Loucy (cell line): ENCODE results near the gene TMEM270.

Source experiments
- CTCF ChIP-seq: fragments of 200-600 bp; sonication (generic); conservative IDR thresholded peaks from 2 replicates; pipeline ENCODE4 v1.5.1; 2014; ENCODE audit warnings: mild to moderate bottlenecking, antibody characterized with exemption, low read length
- EZH2phosphoT487 ChIP-seq: fragments of 200-600 bp; IDR thresholded peaks from 2 replicates; pipeline ENCODE4 v1.6.1; 2018; ENCODE audit warnings: antibody characterized with exemption, mild to moderate bottlenecking, moderate library complexity, borderline replicate concordance

- TF ChIP-seq EZH2phosphoT487 (no peak), CTCF (no peak)
These were observed 33.2 kb downstream of the TMEM270 start for GRCh38 chr7:73894166-73894565.
